ENCODE data around the gene DCAF17.

DNA sequence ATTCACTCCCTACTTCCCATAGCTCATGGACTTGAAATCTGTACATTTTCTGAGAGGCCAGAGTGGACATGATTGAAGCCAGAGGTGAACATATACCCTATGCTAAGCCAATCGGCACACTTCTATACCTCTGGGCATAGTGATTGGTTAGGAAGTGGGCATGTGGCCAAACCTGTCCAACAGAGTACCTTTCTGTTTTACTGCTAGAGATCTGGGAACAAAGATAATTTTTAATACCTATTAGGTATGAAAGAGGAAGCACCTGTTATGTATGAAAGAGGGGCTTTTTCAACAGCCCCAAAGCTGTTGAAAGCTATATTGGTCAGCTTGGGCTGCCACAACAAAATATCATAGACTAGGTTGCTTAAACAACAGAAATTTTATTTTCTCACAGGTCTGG lies 28.0 kb upstream of the DCAF17 start:
- TF ChIP-seq, protein P1, sequence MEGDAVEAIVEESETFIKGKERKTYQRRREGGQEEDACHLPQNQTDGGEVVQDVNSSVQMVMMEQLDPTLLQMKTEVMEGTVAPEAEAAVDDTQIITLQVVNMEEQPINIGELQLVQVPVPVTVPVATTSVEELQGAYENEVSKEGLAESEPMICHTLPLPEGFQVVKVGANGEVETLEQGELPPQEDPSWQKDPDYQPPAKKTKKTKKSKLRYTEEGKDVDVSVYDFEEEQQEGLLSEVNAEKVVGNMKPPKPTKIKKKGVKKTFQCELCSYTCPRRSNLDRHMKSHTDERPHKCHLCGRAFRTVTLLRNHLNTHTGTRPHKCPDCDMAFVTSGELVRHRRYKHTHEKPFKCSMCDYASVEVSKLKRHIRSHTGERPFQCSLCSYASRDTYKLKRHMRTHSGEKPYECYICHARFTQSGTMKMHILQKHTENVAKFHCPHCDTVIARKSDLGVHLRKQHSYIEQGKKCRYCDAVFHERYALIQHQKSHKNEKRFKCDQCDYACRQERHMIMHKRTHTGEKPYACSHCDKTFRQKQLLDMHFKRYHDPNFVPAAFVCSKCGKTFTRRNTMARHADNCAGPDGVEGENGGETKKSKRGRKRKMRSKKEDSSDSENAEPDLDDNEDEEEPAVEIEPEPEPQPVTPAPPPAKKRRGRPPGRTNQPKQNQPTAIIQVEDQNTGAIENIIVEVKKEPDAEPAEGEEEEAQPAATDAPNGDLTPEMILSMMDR (IDR thresholded peaks at IDR 0.05) = no peak
- TF ChIP-seq POLR2A (IDR thresholded peaks at IDR 0.05) = no peak
- TF ChIP-seq POLR2AphosphoS5 (IDR thresholded peaks at IDR 0.05) = no peak
- TF ChIP-seq EP300 (IDR thresholded peaks at IDR 0.05) = no peak
